SH-SY5Y (cell line): ENCODE measurements around the gene SGCA.

Source experiments
- GATA2 ChIP-seq: IDR thresholded peaks from 2 replicates; pipeline ENCODE4 v1.6.1; 2011; ENCODE audit warnings: mild to moderate bottlenecking, low read depth, low read length
- GATA3 ChIP-seq: IDR thresholded peaks from 2 replicates; pipeline ENCODE4 v1.6.1; 2011; ENCODE audit warnings: low read depth, mild to moderate bottlenecking, low read length, moderate library complexity

DNA sequence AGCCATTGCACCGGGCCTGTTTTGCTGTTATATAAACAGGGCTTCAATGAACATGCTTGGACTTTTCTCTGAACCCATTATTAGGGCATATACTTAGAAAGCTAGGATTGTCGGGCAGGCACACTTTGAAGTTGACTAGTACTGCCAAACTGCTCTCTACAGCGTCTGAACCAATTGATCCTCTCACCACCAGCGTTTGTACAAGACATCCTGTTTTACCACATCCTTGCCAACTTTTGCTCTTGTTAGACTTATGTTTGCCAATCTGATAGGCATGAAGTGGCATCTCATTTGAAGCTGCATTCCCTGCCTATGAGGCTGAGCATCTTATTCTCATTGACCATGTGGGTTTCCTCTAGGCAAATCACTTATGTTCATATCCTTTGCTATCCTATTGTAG, 7.9 kb upstream of the SGCA start:
- TF ChIP-seq GATA2 = no peak
- no peak for TF ChIP-seq GATA3
